GM12878 (cell line): Measurements from ENCODE around the gene MRPS27. TPM values are rescaled to one million over a fixed set of nuclear protein-coding genes. Genes with fewer than 3 reads are reported as not detected.

ENCODE experiments used
- ATAC-seq: fragments of 200-7000 bp; cut with Tn5 transposase; 3 replicates; pipeline ENCODE4 v1.9.1; 2020; ENCODE audit warnings: mild to moderate bottlenecking, moderate library complexity
- BruUV-seq: library from RNA; stranded (reverse); fragments of 400-500 nt; replicated peaks from 2 replicates; lab custom pipeline; 2021; lab: Mats Ljungman, UMichigan
- CTCF ChIA-PET: fragments of 300-600 bp; sonication (Branson Sonifier 250); formaldehyde crosslinking; extraction: SDS; loops from one replicate; lab custom pipeline; 2021; ENCODE audit warnings: inconsistent platforms; lab: Yijun Ruan, JAX
- POLR2A ChIA-PET: fragments of 350-600 bp; formaldehyde crosslinking; extraction: SDS; loops from one replicate; lab custom pipeline; 2021; ENCODE audit warnings: inconsistent platforms; lab: Charles Lee
- RAD21 ChIA-PET: fragments of 300-600 bp; sonication (Branson Sonifier 250); formaldehyde crosslinking; loops from one replicate; lab custom pipeline; 2023; ENCODE audit warnings: antibody characterized with exemption; ENCODE audit not compliant: unreplicated experiment; lab: Charles Lee
- SMC1A ChIA-PET: fragments of 300-600 bp; sonication (Branson Sonifier 250); formaldehyde crosslinking; loops from one replicate; lab custom pipeline; 2023; ENCODE audit not compliant: unreplicated experiment, uncharacterized antibody; lab: Charles Lee
- DNase-seq: peaks from one replicate; pipeline ENCODE4 v3.0.0-alpha.2; 2011; ENCODE audit warnings: low read depth, low spot score
- FAIRE-seq: peaks from 3 replicates; lab custom pipeline; 2011; peaks lifted over from hg19 to GRCh38; lab: Jason Lieb, UNC
- H2AFZ ChIP-seq: 2 replicates; pipeline ENCODE4 v1.6.0; 2011; ENCODE audit warnings: low read depth, low read length, control low read depth; ENCODE audit not compliant: control insufficient read depth
- H3K27ac ChIP-seq: 2 replicates; pipeline ENCODE4 v1.5.1; 2011; ENCODE audit warnings: control low read depth; ENCODE audit not compliant: control insufficient read depth, insufficient read depth
- H3K27me3 ChIP-seq, 2 experiments: replicated peaks in 1 of 2; 2 replicates each; pipeline versions ENCODE4 v1.6.0 to v1.6.1; 2011; ENCODE audit warnings: low read length in 1 of 2; ENCODE audit not compliant: control insufficient read depth in 2 of 2, insufficient read depth in 2 of 2
- H3K36me3 ChIP-seq, 2 experiments: 2 replicates each; pipeline ENCODE4 v1.5.1; 2011; ENCODE audit warnings: low read length in 1 of 2; ENCODE audit not compliant: control insufficient read depth in 2 of 2, insufficient read depth in 2 of 2
- H3K4me1 ChIP-seq: 2 replicates; pipeline ENCODE4 v1.6.1; 2011; ENCODE audit warnings: mild to moderate bottlenecking, low read length, moderate library complexity, mixed read lengths; ENCODE audit not compliant: control insufficient read depth, insufficient read depth
- H3K4me2 ChIP-seq: 2 replicates; pipeline ENCODE4 v1.6.0; 2011; ENCODE audit warnings: control low read depth; ENCODE audit not compliant: control insufficient read depth, insufficient read depth
- H3K4me3 ChIP-seq: fragments of 200-600 bp; sonication (generic); 2 replicates; pipeline ENCODE4 v1.5.1; 2016
- H3K79me2 ChIP-seq: 2 replicates; pipeline ENCODE4 v1.6.0; 2011; ENCODE audit warnings: low read length; ENCODE audit not compliant: control insufficient read depth, insufficient read depth
- H3K9ac ChIP-seq: 2 replicates; pipeline ENCODE4 v1.8.0; 2011; ENCODE audit warnings: low read length, control low read depth, mixed read lengths; ENCODE audit not compliant: control insufficient read depth, insufficient read depth
- H3K9me3 ChIP-seq: replicated peaks from 3 replicates; pipeline ENCODE4 v1.5.1; 2011; ENCODE audit warnings: mild to moderate bottlenecking, low read length; ENCODE audit not compliant: control insufficient read depth, insufficient read depth
- H4K20me1 ChIP-seq: 2 replicates; pipeline ENCODE4 v1.6.0; 2011; ENCODE audit not compliant: control insufficient read depth, insufficient read depth
- BRCA1 ChIP-seq: IDR thresholded peaks from 2 replicates; pipeline ENCODE4 v1.6.1; 2011; ENCODE audit warnings: low read depth, low read length, improper control_type of control experiment
- KDM1A ChIP-seq: fragments of 200-600 bp; sonication (generic); IDR thresholded peaks from 2 replicates; pipeline ENCODE4 v1.6.1; 2016; ENCODE audit warnings: borderline replicate concordance
- MAX ChIP-seq: IDR thresholded peaks from 2 replicates; pipeline ENCODE4 v1.6.1; 2012; ENCODE audit warnings: low read depth, low read length, improper control_type of control experiment
- WGBS: methylation state at CpG from one replicate; pipeline ENCODE4 v1.1.6; 2016; ENCODE audit warnings: low lambda C conversion rate; ENCODE audit not compliant: insufficient replicate concordance, insufficient coverage; ENCODE audit errors: missing lambda C conversion rate; 5-methylcytosine and 5-hydroxymethylcytosine counted together
- in situ Hi-C: fragments of 300-500 bp; cut with MboI; formaldehyde crosslinking; loops from 9 replicates; pipeline ENCODE4 v1.14.3; 2018; ENCODE audit warnings: mixed read lengths
- intact Hi-C: fragments of 100-400 bp; cut with micrococcal nuclease; formaldehyde crosslinking; loops from one replicate; pipeline ENCODE4 v1.14.2; 2022; ENCODE audit not compliant: unreplicated experiment
- polyA plus RNA-seq, 11 experiments: library from polyadenylated mRNA; depleted of rRNA in 4 of 11; unstranded in 6 of 11; stranded (reverse) in 5 of 11; fragments of >200 nt; fragmentation: Nextera tagmentation in 4 of 11; fragmentation: Illumina TruSeq in 1 of 11; extraction: Ambion mirVana in 4 of 11; extraction: Trizol in 1 of 11; gene quantifications; 1 replicate in 1 of 11; 2 replicates in 10 of 11; pipeline versions ENCODE4 v1.2.1 to v1.2.3, GENCODE V29; 2011 to 2016; ENCODE audit warnings: inconsistent platforms in 2 of 11, missing spikeins in 2 of 11, low read depth in 1 of 11
- total RNA-seq, 4 experiments: library from RNA; depleted of rRNA in 3 of 4; stranded (reverse); fragments of >200 nt in 3 of 4; fragmentation: Illumina TruSeq in 1 of 4; extraction: Trizol in 1 of 4; gene quantifications; 2 replicates each; pipeline versions ENCODE4 v1.2.1 to v1.2.3, GENCODE V29; 2013 to 2021

The MRPS27 gene
- total and polyA plus RNA-seq, 10 of the 15 experiments (the other 5 are each of a cell fraction or from before 2014, with no cell fraction given) = 61.0 to 128 (median 93.0) TPM

DNA sequence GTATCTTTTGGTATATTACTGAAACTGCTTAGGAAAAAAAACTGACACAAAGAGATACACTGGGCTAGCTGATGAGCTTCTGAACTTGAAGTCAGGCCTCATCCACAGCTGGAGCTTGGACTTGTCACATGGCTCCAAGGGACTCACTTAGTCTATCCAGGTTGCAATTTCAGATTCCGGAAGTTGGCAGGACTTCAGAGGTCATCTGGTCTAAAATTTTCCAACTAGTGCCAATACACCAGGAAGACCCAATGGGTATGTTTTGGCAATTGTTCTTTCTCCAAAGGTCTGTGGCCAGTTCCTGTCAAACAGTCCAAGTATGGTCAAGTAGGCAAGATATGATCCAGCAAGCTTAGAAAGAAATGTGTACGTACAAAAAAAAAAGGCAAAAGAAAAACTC, 36.7 kb downstream of the MRPS27 start:
- in situ Hi-C loops (no loop called here), intact Hi-C loops (no loop called here)
- H3K27me3 ChIP-seq = no peaks in the 10 kb centered on the region
- no peaks in the 10 kb centered on the region for H3K9me3 ChIP-seq
- 93% methylated on average over 2 of the region's 2 CpGs for WGBS
- no peak overlapping the region for H3K4me3 ChIP-seq
- no TSS peak for BruUV-seq
- ChIA-PET RAD21 (interaction anchor here (0.5 to 1.9 kb wide), 4 partner anchors 9 to 146 kb away, joined by 3 to 5 read pairs (median 4); no protein-coding TSS in a partner anchor), SMC1A (interaction anchor here (1.0 to 2.1 kb wide), 5 partner anchors 9 to 59 kb away, joined by 3 to 10 read pairs (median 4); no protein-coding TSS in a partner anchor), CTCF (interaction anchor here (1.0 to 8.5 kb wide), 3 partner anchors 9 to 24 kb away, joined by 3 to 59 read pairs (median 4); no protein-coding TSS in a partner anchor), POLR2A (interaction anchor here (1.8 kb wide), 1 partner anchor 9 kb away, joined by 5 read pairs; no protein-coding TSS in a partner anchor)
- H3K27ac ChIP-seq = no peak overlapping the region
- FAIRE-seq = no peak
- no peak overlapping the region for H3K9ac ChIP-seq
- H2AFZ ChIP-seq = no peak overlapping the region
- no peaks in the 10 kb centered on the region for H4K20me1 ChIP-seq
- TF ChIP-seq KDM1A = no peak
- TF ChIP-seq MAX = no peak
- H3K4me1 ChIP-seq = no peaks in the 10 kb centered on the region; the same call in 1 of the 2 replicates
- H3K79me2 ChIP-seq = peaks cover 3% of the 10 kb centered on the region
- no peak for ATAC-seq
- no peak for DNase-seq
- H3K36me3 ChIP-seq = peaks cover 2 to 9% of the 10 kb centered on the region in 2 experiments; a peak in 2 of 4 replicates
- H3K4me2 ChIP-seq = no peak overlapping the region

DNA sequence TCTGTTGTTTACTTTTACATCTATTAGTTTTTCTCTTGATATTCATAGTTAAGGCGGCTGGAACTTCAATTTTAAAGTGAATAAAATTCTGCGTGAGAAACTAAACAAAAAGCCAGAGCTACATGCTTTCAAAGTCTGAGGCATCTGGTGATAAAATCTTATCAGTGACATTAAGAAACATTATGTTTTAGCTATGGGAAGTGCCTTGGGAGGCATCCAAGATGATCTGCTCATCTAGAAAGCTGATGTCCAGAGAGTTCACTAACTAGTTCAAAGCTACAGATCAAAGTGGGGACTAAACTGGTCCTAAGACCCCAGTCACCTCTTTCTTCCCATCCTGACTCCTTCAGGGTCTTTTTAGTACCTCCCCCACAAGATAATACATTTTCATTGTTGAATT, 37.2 kb downstream of the MRPS27 start:
- Histone ChIP-seq H3K27me3 (no peaks in the 10 kb centered on the region), H3K4me3 (no peak overlapping the region), H3K9ac (no peak overlapping the region), H2AFZ (no peak overlapping the region), H3K36me3 (peaks cover 2 to 9% of the 10 kb centered on the region in 2 experiments; a peak in 2 of 4 replicates), H3K79me2 (peaks cover 3% of the 10 kb centered on the region), H3K4me1 (no peaks in the 10 kb centered on the region; the same call in 1 of the 2 replicates), H3K27ac (no peak overlapping the region), H4K20me1 (no peaks in the 10 kb centered on the region), H3K4me2 (no peak overlapping the region), H3K9me3 (no peaks in the 10 kb centered on the region)
- FAIRE-seq (no peak), ATAC-seq (no peak), DNase-seq (no peak)
- ChIA-PET CTCF (interaction anchor here (1.0 to 8.5 kb wide), 5 partner anchors 10 to 38 kb away, joined by 3 to 59 read pairs (median 3); no protein-coding TSS in a partner anchor), SMC1A (interaction anchor here (1.0 to 2.1 kb wide), 9 partner anchors 9 to 59 kb away, joined by 3 to 10 read pairs (median 4); no protein-coding TSS in a partner anchor), RAD21 (interaction anchor here (0.5 to 1.9 kb wide), 6 partner anchors 10 to 146 kb away, joined by 3 to 5 read pairs (median 4); no protein-coding TSS in a partner anchor), POLR2A (interaction anchor here (1.8 kb wide), 1 partner anchor 10 kb away, joined by 5 read pairs; no protein-coding TSS in a partner anchor)
- no TSS peak for BruUV-seq
- WGBS = 92% methylated on average over 2 of the region's 2 CpGs
- TF ChIP-seq MAX (no peak), BRCA1 (no peak)
- intact Hi-C loops = no loop called here
- in situ Hi-C loops = no loop called here
